GM23338 (cell line): Measurements from ENCODE around the gene SLC37A3. TPM values are rescaled to one million over a fixed set of nuclear protein-coding genes. Genes with fewer than 3 reads are reported as not detected.

Experiments
- ATAC-seq: fragments of 200-7000 bp; cut with Tn5 transposase; 3 replicates; pipeline ENCODE4 v1.9.1; 2020
- DNase-seq: peaks from one replicate; pipeline ENCODE4 v3.0.0-alpha.2; 2015; ENCODE audit warnings: low spot score
- H2AFZ ChIP-seq: fragments of 200-600 bp; sonication (generic); 2 replicates; pipeline ENCODE4 v1.8.0; 2016; ENCODE audit warnings: antibody characterized with exemption, mild to moderate bottlenecking, moderate library complexity
- H3F3A ChIP-seq: fragments of 200-600 bp; sonication (generic); replicated peaks from 2 replicates; pipeline ENCODE4 v1.8.0; 2017; ENCODE audit warnings: antibody characterized with exemption, mixed run types, low read depth
- H3K27ac ChIP-seq: fragments of 200-600 bp; sonication (generic); 2 replicates; pipeline ENCODE4 v1.6.1; 2016; ENCODE audit warnings: low read depth
- H3K27me3 ChIP-seq: fragments of 200-600 bp; sonication (generic); 2 replicates; pipeline ENCODE4 v1.8.0; 2016; ENCODE audit warnings: mild to moderate bottlenecking, mixed run types, moderate library complexity; ENCODE audit not compliant: insufficient read depth
- H3K36me3 ChIP-seq: fragments of 200-600 bp; sonication (generic); 2 replicates; pipeline ENCODE4 v1.8.0; 2016; ENCODE audit warnings: mild to moderate bottlenecking; ENCODE audit not compliant: insufficient read depth
- H3K4me1 ChIP-seq: fragments of 200-600 bp; sonication (generic); 2 replicates; pipeline ENCODE4 v1.8.0; 2016; ENCODE audit warnings: mild to moderate bottlenecking, moderate library complexity; ENCODE audit not compliant: insufficient read depth
- H3K4me2 ChIP-seq: fragments of 200-600 bp; sonication (generic); 2 replicates; pipeline ENCODE4 v1.7.1; 2017; ENCODE audit warnings: mixed run types
- H3K4me3 ChIP-seq: fragments of 200-600 bp; sonication (generic); 2 replicates; pipeline ENCODE4 v1.6.1; 2016; ENCODE audit warnings: mixed run types
- H3K79me2 ChIP-seq: fragments of 200-600 bp; sonication (generic); replicated peaks from 2 replicates; pipeline ENCODE4 v1.8.0; 2017; ENCODE audit warnings: mild to moderate bottlenecking; ENCODE audit not compliant: insufficient read depth
- H3K9me2 ChIP-seq: fragments of 200-600 bp; sonication (generic); 2 replicates; pipeline ENCODE4 v1.8.0; 2017; ENCODE audit not compliant: insufficient read depth
- H4K20me1 ChIP-seq: fragments of 200-600 bp; sonication (generic); replicated peaks from 2 replicates; pipeline ENCODE4 v1.8.0; 2017; ENCODE audit warnings: mild to moderate bottlenecking; ENCODE audit not compliant: insufficient read depth
- H3K27ac Mint-ChIP-seq: 2 replicates; pipeline ENCODE4 v1.8.0; 2020; ENCODE audit warnings: inconsistent platforms, mild to moderate bottlenecking, moderate library complexity, mixed read lengths
- H3K27me3 Mint-ChIP-seq: 3 replicates; pipeline ENCODE4 v1.8.0; 2022; ENCODE audit warnings: low read depth, mild to moderate bottlenecking, moderate library complexity, mixed read lengths, inconsistent platforms; ENCODE audit not compliant: insufficient read depth, poor library complexity
- H3K36me3 Mint-ChIP-seq: 3 replicates; pipeline ENCODE4 v1.8.0; 2021; ENCODE audit warnings: low read depth, mild to moderate bottlenecking, inconsistent platforms, moderate library complexity, mixed read lengths
- H3K4me1 Mint-ChIP-seq: 3 replicates; pipeline ENCODE4 v1.8.0; 2020; ENCODE audit warnings: mild to moderate bottlenecking, inconsistent platforms, mixed read lengths
- H3K4me3 Mint-ChIP-seq: 3 replicates; pipeline ENCODE4 v1.8.0; 2021; ENCODE audit warnings: moderate library complexity, mild to moderate bottlenecking, inconsistent platforms, mixed read lengths
- H3K9me3 Mint-ChIP-seq: 3 replicates; pipeline ENCODE4 v1.8.0; 2020; ENCODE audit warnings: moderate library complexity, mild to moderate bottlenecking, inconsistent platforms, mixed read lengths
- CREB1 ChIP-seq: fragments of 250-450 bp; sonication (Bioruptor Pico); IDR thresholded peaks from 2 replicates; pipeline ENCODE4 v1.5.0; 2020; ENCODE audit warnings: low read depth, mild to moderate bottlenecking, moderate library complexity
- EZH2 ChIP-seq: fragments of 200-600 bp; sonication (generic); IDR thresholded peaks from one replicate; pipeline ENCODE4 v1.8.0; 2017; ENCODE audit warnings: antibody characterized with exemption, mild to moderate bottlenecking, low read depth; ENCODE audit not compliant: unreplicated experiment
- EZH2phosphoT487 ChIP-seq: fragments of 200-600 bp; sonication (generic); IDR thresholded peaks from one replicate; pipeline ENCODE4 v1.8.1; 2018; ENCODE audit warnings: antibody characterized with exemption; ENCODE audit not compliant: unreplicated experiment
- JUNB ChIP-seq: IDR thresholded peaks from one replicate; pipeline ENCODE4 v1.6.1; 2016; ENCODE audit warnings: antibody characterized with exemption; ENCODE audit not compliant: unreplicated experiment
- NANOG ChIP-seq: IDR thresholded peaks from 2 replicates; pipeline ENCODE4 v1.6.1; 2016; ENCODE audit warnings: antibody characterized with exemption, borderline replicate concordance
- POLR2AphosphoS5 ChIP-seq: IDR thresholded peaks from 2 replicates; pipeline ENCODE4 v1.6.1; 2016; ENCODE audit warnings: antibody characterized with exemption, low read depth
- STAT1 ChIP-seq: IDR thresholded peaks from one replicate; pipeline ENCODE4 v1.6.1; 2016; ENCODE audit warnings: antibody characterized with exemption; ENCODE audit not compliant: unreplicated experiment
- ZNF114 ChIP-seq: fragments of 250-450 bp; sonication (Bioruptor Pico); IDR thresholded peaks from 2 replicates; pipeline ENCODE4 v1.5.0; 2020; ENCODE audit warnings: mild to moderate bottlenecking, moderate library complexity
- ZNF331 ChIP-seq: fragments of 250-450 bp; sonication (Bioruptor Pico); IDR thresholded peaks from 2 replicates; pipeline ENCODE4 v1.5.0; 2020; ENCODE audit warnings: low read depth, mild to moderate bottlenecking, moderate library complexity
- polyA plus RNA-seq: library from polyadenylated mRNA; unstranded; fragments of >200 nt; fragmentation: Nextera tagmentation; extraction: Ambion mirVana; gene quantifications from 2 replicates; pipeline ENCODE4 v1.2.1, GENCODE V29; 2016
- total RNA-seq: library from RNA; depleted of rRNA; stranded (reverse); fragments of >200 nt; shearing (Covaris generic); gene quantifications from 2 replicates; pipeline ENCODE4 v1.2.3, GENCODE V29; 2014
- TF ChIP-seq, protein P1 (sequence below): fragments of 250-450 bp; sonication (Bioruptor Pico); IDR thresholded peaks from 2 replicates; pipeline ENCODE4 v1.5.0; 2020; ENCODE audit warnings: mild to moderate bottlenecking, moderate library complexity
- TF ChIP-seq, protein P2 (sequence below), 2 experiments: fragments of 200-600 bp in 1 of 2; sonication (generic) in 1 of 2; conservative IDR thresholded peaks; 2 replicates each; pipeline versions ENCODE4 v1.5.1 to v1.6.1; 2016 to 2017; ENCODE audit warnings: antibody characterized with exemption in 2 of 2, low read depth in 2 of 2, mild to moderate bottlenecking in 2 of 2, moderate library complexity in 1 of 2
- TF ChIP-seq, protein P3 (sequence below): IDR thresholded peaks from one replicate; pipeline ENCODE4 v1.6.1; 2018; ENCODE audit warnings: antibody characterized with exemption; ENCODE audit not compliant: unreplicated experiment
- TF ChIP-seq, protein P4 (sequence below): IDR thresholded peaks from 2 replicates; pipeline ENCODE4 v1.6.1; 2016; ENCODE audit warnings: antibody characterized with exemption

The SLC37A3 gene
- total and polyA plus RNA-seq, 2 experiments from 2014 or later: 35.6 to 86.2 TPM

DNA sequence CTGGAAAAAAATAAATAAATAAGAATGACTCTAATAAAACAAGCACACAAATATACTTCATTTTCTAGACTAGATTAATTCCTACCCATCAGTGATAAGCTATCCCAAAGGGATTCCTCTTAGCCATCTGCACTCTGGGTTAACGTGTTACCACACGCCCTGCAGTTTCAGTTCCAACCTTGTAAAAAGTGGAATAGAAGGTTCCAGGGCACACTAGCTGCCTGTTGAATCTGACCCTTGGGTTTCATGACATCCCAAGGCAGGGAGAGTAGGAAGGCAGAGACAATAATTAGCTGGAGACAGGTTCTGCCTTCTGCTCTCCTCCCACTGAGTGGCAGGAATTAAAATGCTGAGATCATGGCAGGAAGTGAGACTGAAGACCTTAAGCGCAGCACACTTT lies 33.5 kb downstream of the SLC37A3 start:
- Histone ChIP-seq H3K79me2 (no peaks in the 10 kb centered on the region), H2AFZ (no peak overlapping the region), H3K4me1 (no peaks in the 10 kb centered on the region), H3F3A (no peaks in the 10 kb centered on the region), H4K20me1 (no peaks in the 10 kb centered on the region; the same call in 1 of the 2 replicates), H3K4me3 (no peak overlapping the region), H3K27ac (no peak overlapping the region), H3K36me3 (0 out of 2 replicates have a peak, but pooled peaks cover 7% of the 10 kb centered on the region), H3K4me2 (no peak overlapping the region), H3K27me3 (no peaks in the 10 kb centered on the region), H3K9me2 (no peaks in the 10 kb centered on the region)
- H3K4me1 Mint-ChIP-seq: peaks cover 9% of the 10 kb centered on the region
- H3K27ac Mint-ChIP-seq: no peak overlapping the region
- TF ChIP-seq ZNF114 (CRISPR knock-in tag): no peak
- TF ChIP-seq, protein P1, sequence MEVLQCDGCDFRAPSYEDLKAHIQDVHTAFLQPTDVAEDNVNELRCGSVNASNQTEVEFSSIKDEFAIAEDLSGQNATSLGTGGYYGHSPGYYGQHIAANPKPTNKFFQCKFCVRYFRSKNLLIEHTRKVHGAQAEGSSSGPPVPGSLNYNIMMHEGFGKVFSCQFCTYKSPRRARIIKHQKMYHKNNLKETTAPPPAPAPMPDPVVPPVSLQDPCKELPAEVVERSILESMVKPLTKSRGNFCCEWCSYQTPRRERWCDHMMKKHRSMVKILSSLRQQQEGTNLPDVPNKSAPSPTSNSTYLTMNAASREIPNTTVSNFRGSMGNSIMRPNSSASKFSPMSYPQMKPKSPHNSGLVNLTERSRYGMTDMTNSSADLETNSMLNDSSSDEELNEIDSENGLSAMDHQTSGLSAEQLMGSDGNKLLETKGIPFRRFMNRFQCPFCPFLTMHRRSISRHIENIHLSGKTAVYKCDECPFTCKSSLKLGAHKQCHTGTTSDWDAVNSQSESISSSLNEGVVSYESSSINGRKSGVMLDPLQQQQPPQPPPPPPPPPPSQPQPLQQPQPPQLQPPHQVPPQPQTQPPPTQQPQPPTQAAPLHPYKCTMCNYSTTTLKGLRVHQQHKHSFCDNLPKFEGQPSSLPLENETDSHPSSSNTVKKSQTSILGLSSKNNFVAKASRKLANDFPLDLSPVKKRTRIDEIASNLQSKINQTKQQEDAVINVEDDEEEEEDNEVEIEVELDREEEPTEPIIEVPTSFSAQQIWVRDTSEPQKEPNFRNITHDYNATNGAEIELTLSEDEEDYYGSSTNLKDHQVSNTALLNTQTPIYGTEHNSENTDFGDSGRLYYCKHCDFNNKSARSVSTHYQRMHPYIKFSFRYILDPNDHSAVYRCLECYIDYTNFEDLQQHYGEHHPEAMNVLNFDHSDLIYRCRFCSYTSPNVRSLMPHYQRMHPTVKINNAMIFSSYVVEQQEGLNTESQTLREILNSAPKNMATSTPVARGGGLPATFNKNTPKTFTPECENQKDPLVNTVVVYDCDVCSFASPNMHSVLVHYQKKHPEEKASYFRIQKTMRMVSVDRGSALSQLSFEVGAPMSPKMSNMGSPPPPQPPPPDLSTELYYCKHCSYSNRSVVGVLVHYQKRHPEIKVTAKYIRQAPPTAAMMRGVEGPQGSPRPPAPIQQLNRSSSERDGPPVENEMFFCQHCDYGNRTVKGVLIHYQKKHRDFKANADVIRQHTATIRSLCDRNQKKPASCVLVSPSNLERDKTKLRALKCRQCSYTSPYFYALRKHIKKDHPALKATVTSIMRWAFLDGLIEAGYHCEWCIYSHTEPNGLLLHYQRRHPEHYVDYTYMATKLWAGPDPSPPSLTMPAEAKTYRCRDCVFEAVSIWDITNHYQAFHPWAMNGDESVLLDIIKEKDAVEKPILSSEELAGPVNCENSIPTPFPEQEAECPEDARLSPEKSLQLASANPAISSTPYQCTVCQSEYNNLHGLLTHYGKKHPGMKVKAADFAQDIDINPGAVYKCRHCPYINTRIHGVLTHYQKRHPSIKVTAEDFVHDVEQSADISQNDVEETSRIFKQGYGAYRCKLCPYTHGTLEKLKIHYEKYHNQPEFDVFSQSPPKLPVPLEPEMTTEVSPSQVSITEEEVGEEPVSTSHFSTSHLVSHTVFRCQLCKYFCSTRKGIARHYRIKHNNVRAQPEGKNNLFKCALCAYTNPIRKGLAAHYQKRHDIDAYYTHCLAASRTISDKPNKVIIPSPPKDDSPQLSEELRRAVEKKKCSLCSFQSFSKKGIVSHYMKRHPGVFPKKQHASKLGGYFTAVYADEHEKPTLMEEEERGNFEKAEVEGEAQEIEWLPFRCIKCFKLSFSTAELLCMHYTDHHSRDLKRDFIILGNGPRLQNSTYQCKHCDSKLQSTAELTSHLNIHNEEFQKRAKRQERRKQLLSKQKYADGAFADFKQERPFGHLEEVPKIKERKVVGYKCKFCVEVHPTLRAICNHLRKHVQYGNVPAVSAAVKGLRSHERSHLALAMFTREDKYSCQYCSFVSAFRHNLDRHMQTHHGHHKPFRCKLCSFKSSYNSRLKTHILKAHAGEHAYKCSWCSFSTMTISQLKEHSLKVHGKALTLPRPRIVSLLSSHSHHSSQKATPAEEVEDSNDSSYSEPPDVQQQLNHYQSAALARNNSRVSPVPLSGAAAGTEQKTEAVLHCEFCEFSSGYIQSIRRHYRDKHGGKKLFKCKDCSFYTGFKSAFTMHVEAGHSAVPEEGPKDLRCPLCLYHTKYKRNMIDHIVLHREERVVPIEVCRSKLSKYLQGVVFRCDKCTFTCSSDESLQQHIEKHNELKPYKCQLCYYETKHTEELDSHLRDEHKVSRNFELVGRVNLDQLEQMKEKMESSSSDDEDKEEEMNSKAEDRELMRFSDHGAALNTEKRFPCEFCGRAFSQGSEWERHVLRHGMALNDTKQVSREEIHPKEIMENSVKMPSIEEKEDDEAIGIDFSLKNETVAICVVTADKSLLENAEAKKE (CRISPR knock-in tag): no peak
- TF ChIP-seq CREB1: no peak
- TF ChIP-seq, protein P2, sequence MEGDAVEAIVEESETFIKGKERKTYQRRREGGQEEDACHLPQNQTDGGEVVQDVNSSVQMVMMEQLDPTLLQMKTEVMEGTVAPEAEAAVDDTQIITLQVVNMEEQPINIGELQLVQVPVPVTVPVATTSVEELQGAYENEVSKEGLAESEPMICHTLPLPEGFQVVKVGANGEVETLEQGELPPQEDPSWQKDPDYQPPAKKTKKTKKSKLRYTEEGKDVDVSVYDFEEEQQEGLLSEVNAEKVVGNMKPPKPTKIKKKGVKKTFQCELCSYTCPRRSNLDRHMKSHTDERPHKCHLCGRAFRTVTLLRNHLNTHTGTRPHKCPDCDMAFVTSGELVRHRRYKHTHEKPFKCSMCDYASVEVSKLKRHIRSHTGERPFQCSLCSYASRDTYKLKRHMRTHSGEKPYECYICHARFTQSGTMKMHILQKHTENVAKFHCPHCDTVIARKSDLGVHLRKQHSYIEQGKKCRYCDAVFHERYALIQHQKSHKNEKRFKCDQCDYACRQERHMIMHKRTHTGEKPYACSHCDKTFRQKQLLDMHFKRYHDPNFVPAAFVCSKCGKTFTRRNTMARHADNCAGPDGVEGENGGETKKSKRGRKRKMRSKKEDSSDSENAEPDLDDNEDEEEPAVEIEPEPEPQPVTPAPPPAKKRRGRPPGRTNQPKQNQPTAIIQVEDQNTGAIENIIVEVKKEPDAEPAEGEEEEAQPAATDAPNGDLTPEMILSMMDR (conservative IDR thresholded peaks at IDR 0.05; ENCODE audit: low read depth in 2 of 2): no peak
- TF ChIP-seq POLR2AphosphoS5: no peak
- TF ChIP-seq EZH2: no peak
- no peak for TF ChIP-seq EZH2phosphoT487
- no peak for TF ChIP-seq JUNB
- no peak for TF ChIP-seq NANOG
- TF ChIP-seq, protein P3, sequence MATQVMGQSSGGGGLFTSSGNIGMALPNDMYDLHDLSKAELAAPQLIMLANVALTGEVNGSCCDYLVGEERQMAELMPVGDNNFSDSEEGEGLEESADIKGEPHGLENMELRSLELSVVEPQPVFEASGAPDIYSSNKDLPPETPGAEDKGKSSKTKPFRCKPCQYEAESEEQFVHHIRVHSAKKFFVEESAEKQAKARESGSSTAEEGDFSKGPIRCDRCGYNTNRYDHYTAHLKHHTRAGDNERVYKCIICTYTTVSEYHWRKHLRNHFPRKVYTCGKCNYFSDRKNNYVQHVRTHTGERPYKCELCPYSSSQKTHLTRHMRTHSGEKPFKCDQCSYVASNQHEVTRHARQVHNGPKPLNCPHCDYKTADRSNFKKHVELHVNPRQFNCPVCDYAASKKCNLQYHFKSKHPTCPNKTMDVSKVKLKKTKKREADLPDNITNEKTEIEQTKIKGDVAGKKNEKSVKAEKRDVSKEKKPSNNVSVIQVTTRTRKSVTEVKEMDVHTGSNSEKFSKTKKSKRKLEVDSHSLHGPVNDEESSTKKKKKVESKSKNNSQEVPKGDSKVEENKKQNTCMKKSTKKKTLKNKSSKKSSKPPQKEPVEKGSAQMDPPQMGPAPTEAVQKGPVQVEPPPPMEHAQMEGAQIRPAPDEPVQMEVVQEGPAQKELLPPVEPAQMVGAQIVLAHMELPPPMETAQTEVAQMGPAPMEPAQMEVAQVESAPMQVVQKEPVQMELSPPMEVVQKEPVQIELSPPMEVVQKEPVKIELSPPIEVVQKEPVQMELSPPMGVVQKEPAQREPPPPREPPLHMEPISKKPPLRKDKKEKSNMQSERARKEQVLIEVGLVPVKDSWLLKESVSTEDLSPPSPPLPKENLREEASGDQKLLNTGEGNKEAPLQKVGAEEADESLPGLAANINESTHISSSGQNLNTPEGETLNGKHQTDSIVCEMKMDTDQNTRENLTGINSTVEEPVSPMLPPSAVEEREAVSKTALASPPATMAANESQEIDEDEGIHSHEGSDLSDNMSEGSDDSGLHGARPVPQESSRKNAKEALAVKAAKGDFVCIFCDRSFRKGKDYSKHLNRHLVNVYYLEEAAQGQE: no peak
- TF ChIP-seq STAT1: no peak
- no peak for TF ChIP-seq ZNF331 (CRISPR knock-in tag)
- TF ChIP-seq, protein P4, sequence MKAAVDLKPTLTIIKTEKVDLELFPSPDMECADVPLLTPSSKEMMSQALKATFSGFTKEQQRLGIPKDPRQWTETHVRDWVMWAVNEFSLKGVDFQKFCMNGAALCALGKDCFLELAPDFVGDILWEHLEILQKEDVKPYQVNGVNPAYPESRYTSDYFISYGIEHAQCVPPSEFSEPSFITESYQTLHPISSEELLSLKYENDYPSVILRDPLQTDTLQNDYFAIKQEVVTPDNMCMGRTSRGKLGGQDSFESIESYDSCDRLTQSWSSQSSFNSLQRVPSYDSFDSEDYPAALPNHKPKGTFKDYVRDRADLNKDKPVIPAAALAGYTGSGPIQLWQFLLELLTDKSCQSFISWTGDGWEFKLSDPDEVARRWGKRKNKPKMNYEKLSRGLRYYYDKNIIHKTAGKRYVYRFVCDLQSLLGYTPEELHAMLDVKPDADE: no peak
- H3K27me3 Mint-ChIP-seq: peaks cover 2% of the 10 kb centered on the region
- H3K4me3 Mint-ChIP-seq: no peak overlapping the region
- DNase-seq (no peak), ATAC-seq (no peak)
- H3K36me3 Mint-ChIP-seq: peaks cover 51% of the 10 kb centered on the region
- H3K9me3 Mint-ChIP-seq: peaks cover 15% of the 10 kb centered on the region
